Stimulated activated CD4-positive, alpha-beta T cell treated with anti-CD3 and anti-CD28 coated beads, Interleukin-1b, Interleukin-23, amount 100 ng/mL, for 1 hour (primary cell): ENCODE data around the gene PRDM16.

Experiments used
- DNase-seq, 2 donors: peaks; one replicate each; pipeline ENCODE4 v3.0.0-alpha.2; 2020; ENCODE audit warnings: low read depth in 2 of 2

PRDM16 gene

DNA sequence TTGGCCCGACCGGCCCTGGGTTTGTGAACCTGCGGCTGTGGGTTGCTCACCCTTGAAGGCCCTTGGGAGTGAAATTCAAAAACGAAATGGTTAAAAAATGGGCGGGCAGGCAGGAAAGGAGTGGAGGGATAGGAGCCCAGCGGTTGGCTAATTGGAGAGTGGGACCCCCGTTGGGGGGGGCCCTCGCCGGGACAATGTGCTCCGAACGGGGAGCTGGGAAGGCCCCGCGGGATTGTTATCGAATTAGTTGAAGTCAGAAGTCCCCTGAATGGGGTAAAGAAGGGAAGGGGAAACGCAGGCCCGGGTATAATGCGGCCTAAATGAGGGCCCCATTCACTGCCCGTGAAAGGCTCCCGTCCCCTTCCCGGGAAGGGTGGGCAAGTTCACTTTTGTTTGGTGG lies 135.7 kb downstream of the PRDM16 start:
- no peak for DNase-seq

DNA sequence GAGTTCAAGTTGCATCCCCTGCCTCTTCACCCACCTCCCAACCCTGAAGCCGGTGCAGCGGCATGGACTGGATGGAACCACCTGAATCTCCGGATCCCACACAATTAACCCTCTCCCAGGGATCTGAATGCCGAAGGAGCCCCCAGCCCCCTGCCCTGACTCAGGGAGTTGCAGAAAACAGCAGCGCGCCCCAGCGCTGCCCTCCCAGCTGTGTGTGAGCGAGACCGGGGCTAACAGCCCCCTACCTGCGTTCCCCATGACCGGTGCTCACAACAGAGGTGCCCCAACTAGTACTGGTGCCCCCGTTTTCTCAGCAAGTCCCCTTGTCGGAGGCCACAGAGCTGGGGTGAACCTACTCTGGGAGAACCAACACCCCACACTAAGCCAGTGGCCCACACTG lies 136.8 kb downstream of the PRDM16 start:
- no peak for DNase-seq

DNA sequence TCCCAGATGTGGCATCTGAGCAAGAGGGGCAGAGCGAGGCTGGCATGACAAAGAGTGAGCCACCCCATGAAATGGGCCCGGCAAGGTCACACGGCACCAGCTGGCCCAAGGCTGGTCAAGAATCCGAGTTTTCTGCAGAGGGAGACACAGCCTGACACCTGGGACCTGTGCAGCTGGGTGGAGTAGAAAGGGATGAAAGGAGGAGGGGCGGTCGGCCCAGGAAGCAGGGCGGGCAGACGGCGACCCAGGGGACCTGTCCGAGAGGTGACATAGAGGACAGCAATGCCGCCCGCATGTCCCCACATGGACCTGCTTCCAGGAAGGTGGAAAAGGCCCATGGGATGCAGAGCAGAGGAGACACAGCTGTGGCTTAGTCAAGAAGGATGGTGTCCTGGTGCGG lies 137.7 kb downstream of the PRDM16 start:
- DNase-seq: no peak

DNA sequence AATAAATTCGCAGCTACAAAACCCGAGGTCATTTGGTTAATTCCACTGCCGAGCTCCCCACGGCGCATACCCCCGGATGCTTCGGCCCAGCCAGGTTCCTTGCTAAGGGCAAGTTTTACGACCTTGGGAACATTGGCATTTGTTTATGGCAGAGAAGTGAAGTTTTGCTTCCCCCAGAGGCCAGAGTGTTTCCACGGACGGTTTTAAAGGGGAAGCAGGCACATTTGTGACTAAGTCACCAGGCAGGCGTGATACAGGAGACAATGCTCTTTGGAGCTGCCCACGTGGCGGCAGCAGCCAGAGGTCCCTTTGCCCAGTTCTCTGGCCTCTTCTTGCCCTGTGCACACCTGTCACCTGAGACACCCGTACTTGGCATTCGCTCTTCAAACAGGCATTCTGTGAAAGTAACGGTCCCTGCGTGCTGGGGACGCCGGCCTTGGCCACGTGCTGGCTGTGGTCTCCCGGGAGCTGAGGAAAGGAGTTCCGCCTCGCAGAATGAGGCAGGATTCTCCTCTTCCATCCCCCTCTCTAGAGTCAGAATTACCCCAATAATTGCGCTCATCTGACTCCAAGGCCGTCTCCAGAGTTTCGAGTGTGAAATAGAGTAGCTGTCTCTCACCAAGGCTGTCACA lies 138.3 kb downstream of the PRDM16 start:
- DNase-seq: no peak

DNA sequence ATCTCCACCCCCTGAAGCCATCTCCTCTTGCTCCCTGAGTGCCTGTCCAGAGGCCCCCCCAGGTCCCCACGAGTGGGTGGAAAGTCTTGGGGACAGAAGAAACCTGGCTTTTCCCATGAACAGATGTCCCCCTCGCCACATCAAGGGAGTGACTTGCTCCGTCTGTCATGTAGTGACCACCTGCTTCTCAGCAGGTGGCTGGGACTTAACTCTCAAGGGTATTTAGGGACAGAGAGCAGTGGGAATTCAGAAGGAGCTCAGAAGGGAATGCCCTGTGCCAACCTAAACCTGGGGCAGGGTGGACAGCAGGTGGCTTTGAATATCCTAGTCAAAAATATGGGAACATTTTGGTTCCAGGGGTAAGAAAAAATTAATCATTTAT lies 139.8 kb downstream of the PRDM16 start:
- no peak for DNase-seq

DNA sequence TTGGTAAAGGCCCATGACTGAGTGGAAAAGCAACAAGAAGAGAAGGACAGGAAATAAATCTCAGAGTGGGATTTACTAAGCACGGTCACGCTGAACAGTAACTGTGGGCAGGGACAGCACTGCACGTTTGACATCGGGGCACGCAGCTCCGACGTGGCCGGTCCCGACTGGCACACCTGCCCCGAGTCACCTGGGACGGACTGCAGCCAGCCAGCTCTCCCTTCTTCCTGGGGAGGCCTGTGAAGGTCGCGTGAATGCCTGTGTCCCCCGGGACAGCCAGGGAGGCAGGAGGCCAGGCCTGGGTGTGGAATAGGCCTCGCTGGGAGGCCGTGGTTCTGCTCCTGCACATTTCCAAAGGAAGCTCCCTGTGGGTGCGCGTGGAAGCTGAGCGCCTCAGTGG lies 140.2 kb downstream of the PRDM16 start:
- DNase-seq: no peak

DNA sequence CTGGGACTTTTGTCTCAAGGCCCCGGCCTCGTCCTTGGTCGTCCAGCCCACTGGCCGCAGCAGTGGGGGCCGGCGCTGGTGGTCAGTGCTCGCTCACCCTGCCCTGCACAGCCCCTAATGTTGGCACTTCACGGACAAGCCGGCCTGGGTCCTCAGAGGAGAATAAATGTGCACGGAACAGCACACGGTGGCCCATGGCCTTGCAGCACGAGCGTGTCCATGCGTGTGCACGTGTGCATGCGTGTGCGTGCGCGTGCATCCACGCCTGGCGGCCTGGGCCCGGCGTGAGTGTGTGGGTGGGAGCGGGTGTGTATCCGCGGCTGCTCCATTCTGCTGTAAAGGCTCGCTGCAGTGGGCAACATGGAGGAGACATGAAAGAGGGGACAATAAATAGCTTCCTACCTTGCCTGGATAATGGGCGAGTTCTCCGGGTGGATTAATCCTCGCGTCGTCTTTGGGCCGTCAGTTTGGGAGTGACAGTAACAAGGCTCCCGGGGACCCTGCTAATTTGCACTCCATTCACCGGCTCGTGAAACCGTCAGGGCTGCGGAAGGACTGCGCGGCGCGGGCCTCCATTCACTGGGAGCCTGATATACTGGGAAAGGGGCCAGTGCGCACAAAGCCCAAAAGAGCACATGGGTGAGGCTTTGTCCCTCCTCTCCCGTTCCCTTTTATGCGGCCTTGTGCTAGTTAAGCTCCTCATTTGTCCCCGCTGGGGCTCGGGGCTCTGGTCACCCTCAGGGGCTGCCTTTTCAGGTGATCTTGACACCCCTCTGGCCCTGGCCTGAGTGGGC lies 142.8 kb downstream of the PRDM16 start:
- DNase-seq: no peak

DNA sequence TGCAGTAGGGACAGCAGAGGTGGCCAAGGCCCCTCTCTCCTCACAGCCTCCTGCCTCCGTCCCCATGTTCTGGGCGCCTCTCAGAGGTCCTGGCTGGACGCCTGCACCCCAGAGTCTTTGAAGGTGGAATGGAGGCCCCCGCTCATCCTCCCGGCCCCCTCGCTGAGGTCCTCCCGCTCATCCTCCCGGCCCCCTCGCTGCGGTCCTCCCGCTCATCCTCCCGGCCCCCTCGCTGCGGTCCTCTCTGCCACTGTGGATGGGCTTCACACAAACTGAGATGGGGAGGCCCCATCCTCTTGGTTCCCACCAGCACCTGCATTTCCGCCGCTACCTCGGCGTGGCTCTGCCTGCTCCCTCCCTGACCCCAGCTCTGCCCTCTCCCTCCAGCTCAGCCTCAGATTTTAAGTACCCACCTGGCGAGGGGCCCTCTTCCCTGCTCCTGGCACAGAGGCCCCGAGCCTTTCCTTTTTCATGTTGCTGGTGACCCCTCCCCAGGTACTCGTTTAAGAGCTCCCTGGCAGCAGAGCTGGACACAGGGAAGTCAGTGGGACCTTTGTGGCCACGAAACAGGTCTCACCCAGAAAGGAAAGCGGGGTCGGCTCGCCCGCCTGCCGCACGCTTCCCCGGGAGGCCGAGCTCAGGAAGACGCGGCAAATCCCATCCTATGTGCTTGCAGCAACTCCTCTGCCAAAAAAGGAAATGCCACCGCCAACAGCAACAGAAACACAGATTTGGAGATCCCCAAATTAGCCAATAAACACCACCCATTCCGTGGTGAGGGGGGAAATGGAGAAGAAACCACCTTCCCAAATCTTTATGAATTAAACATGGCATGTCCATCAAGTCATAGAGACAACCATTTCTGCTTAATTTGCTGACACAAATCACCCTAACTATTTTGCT lies 143.7 kb downstream of the PRDM16 start:
- no peak for DNase-seq

DNA sequence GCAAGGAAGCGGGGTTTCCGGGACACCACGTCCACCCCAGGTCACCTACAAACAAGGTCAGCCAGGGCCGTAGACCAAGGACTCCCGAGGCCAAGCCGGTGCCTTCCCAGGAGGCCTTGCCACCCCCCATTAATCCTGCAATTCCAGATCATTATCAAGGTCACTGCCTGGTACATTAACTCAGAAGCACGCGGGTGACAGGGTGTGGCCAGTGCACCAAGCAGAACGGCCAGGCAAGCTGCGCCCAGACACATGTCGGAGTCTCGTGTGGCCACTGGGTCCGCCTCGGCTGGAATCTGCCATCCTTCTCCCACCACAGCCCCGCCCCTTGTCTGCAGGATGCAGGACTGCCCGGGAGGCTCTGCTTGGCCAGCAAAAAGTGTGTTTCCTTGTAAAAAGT lies 144.7 kb downstream of the PRDM16 start:
- no peak for DNase-seq

DNA sequence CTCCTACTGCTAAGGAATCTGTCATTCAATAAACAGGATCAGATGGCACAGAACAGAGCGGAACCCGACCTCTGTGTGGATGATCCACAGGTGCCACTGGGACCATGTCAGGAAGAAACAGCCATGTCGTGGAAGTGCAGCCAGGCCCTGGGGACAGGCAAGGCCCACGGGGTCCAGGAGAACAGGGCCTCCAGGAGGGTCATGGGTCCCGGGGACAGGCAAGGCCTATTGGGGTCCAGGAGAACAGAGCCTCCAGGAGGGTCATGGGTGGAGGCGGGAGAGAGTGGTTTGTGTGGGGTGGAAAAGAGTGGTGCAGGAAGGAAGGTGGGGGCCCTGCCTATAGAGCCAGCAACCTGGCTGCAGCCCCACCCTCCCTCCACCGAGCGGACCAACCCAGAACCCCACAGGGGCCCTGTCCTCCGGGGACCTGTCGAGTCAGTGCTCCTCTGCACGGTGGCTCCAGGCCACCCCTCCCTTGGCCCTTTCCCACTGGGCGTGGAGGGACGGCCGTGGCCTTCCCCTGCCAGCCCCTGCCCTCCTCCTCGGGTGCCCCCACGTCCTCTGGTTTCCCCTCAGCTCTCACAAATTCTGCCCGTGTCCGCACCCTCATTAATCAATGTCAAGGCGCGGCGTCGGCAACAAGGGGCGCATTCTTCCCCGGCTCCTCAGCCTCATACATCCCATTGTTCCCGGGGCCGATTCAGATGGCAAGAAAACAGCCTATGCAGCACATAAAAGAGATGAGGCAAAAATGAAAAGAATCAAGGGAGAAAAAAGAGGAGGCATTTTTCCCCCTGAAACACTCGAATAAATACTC lies 146.4 kb downstream of the PRDM16 start:
- no peak for DNase-seq

DNA sequence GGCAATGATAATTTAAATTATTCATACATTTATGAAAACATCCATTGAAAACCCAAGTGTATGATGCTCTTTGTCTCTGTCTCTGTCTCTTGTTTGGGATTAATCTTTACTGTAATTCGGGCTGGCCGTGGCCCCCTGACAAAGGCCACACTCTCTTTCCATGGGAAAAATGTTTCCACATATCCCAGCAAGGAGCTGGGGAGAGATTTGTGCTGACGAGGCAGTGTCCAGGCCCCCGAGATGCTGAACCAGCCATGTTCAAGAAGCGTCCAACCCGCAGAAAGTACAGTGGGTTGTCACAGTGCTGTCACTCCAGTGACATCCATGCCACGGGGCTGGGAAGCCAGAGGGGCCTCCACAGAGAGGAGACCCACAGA lies 147.0 kb downstream of the PRDM16 start:
- DNase-seq: no peak

DNA sequence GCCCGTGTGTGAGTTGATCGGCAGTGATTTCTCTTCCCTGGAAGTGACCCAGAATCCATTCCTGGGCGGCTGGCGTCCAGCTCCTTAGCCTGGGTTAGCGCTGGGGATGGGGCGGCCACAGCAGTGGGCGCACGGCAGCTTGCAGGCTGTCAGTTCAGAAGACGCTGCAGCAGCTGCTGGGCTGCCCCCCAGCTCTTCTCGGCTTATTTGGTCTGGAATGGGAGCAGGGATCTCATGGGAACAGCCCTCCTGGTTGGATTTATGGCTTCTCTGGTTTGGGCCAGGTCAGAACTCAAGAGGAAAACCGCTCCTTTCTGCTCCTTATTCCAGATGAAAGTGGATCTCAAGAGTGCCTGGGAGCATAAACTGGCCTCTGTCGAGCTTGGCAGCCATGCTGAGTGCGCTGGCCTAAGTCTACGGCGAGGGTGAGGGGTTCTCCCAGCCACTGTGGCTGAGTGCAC lies 148.2 kb downstream of the PRDM16 start:
- no peak for DNase-seq

DNA sequence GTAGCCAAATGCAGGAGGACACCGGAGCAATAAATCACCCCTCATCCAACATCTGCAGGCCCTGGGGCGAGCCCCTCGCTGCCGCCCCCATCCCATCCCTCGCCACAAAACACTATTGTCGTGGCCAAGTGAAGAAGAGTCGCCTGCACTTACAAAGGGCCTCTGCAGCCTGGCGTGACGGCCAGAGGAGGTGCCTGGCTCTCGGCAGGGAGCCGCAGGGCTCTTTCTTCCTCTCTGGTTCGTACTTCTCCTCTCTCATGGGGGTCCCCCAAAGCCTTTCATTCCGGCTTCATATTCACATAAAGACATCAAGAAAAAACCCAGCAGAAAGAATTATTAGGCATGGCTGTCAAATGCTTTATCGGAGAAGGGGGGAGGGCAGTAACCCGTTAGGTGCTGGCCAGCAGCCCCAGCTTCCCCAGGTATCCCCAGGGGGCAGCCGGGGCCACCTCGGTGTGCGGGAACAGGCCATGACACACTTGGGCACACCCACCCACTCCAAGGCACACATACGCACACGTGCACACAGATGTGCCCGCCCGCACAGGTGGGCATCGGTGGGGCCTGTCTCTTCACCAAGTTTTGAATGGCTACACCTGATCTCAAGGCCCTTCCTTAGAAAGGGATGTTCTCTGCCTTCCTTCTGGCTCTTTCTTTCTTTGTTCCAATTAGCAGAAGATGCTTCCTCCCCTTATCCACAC lies 149.1 kb downstream of the PRDM16 start:
- no peak for DNase-seq

DNA sequence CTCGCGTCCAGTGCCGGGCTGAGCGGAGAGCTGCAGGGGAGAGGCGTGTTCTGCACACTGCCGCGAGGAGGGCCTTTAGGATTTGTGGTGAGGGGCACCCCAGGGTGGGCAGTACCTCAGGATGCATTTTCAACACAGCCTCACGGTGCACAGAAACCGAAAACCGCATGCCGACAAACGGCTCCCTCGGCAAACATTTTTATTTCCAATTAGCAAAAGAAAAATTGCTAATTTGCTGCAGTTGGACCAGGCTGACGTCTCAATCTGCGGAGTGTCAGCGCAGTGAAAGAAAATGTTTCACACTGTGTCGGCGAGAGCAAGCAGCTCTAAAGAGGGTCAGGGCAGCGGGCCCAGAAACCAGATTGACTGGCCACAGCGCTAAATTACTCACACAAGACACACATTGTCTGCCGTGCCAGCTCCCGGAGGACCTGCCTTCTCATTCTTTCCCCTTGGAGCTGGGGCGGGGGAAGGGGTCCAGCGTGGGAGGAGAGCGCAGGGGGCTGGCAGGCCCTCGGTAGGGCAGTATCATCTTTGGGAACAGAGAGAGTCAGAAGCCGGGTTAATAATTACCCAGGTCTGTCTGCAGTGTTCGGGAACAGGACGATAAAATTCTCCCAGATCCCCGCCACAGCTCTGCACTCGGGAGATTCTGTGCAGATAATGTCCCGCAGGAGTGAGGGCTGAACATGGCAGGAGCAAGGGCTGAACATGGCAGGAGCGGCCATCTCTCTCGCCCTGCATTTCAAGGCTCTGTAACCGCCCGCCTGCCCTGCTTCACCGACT lies 150.2 kb downstream of the PRDM16 start:
- no peak for DNase-seq

DNA sequence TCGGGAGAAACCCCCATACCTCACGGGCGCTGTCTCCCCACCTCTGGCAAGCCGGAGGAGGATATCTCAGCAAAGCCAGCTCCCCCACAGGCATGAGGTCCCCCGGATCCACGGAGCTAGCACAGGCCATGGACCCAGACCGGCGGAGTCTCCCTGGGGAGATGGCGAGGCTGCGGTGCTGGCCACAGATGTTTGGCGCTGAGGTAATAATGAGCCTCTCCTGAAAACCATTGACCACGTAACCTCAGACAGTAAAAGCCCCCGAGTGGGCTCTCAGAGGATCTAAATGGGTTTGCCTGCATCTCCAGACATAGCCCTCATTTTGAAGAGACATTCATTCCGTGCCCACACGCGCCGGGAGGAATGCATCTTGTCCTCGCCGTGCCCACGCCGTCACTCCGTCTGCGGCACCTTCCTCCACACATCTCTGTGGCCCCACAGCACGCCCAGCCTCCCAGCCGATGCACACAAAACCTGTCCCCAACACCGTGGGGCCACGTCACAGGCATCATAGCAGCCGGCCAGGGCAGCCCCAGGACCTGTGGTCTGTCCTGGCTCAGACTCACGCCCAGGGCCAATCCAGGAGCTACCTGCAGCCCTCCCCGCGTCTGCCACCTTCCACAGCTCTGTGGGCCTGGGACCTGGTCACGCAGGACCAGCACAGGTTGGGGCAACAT lies 150.9 kb downstream of the PRDM16 start:
- no peak for DNase-seq

DNA sequence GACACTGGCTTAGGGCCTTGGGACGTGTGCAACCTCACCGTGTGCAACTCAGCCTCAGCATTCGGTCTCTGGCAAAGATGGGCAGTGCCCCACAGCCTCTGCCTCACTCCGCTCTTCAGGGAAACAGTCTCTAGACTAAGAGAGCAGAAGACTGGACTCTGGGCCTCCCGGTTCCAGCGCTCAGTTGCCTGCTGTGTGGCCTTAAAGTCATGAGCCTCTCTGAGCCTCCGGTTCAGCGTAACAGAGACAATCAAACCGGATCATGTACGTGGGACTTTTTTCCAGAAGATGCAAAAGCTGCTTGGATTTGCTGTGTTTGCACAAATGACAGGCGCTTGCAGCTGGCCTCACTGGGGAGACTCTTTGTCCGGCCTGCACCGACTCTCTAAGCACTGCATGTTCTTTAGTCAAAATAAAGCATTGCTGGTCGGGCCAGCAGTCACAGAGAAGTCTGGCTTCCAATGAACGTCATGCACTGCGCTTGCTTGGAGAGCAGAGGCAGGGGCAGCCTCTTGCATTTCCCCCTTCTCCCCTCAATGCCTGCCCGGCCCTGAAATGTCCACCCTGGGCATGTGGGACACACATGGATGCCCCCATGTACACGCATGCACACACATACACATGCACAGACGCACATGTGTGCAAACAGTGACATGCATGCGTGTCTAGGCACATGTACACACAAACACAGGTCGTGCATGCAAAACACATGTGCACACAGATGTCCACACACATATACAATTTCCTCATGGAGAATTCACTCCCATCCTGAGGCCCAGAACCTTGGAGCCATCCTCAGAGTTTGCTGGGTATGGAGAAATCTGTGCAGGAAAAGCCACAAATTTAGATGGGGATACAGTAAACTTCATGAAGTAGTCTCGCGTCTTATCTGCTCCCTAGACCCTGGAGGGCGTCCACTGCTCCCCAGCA lies 152.4 kb downstream of the PRDM16 start:
- DNase-seq: no peak

DNA sequence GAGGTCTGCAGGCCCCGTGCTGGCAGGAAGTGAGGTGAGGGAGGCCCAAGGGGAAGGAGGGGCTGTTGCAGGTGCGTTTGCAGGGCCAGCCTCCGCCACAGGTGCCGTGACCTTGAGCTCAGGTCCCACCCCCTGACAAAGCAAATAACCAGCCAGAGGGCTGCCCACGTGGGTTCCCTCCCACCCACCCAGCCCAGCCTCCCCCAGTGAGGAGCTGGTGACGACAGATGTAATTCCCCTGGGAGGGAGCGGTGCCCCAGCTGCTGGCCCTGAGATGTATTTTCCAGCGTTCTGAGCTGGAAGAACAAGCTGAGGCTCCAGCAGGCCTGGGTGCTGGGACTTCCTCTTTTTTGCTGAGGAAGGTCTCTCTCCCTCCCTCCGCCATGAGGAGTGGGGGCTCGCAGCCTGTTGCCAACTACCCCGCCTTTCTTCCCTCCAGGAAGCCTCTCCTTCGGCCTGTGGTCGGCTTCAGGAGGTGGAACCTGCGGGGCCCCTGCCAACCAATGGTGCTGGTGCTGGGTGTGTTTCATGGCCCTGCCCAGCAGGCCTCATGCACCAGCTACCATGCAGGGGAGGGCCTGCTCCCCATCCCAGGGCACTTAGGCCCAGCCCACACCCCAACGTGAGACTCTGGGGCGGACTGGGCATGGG lies 153.2 kb downstream of the PRDM16 start:
- DNase-seq: no peak

DNA sequence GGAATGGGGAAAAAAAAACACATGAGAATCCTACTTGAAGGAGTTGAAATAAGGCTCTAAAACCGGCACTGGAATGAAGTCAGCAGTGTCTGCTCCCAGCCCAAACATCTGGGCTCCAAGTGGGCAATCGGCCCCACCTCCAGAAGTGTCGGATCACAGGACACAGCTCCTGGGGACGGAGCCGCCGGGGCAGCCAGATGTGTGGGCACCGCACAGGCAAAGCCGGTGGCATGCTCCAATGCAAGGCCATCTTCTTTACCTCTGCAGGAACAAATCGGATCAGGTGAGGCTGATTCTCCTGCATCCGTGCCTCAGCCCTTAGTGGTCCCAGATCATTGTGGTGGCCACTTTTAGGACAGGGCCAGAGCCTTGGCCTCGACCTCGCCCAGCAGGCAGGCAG lies 156.7 kb downstream of the PRDM16 start:
- no peak for DNase-seq
